ENCODE results near the gene THUMPD3.

The THUMPD3 gene

DNA sequence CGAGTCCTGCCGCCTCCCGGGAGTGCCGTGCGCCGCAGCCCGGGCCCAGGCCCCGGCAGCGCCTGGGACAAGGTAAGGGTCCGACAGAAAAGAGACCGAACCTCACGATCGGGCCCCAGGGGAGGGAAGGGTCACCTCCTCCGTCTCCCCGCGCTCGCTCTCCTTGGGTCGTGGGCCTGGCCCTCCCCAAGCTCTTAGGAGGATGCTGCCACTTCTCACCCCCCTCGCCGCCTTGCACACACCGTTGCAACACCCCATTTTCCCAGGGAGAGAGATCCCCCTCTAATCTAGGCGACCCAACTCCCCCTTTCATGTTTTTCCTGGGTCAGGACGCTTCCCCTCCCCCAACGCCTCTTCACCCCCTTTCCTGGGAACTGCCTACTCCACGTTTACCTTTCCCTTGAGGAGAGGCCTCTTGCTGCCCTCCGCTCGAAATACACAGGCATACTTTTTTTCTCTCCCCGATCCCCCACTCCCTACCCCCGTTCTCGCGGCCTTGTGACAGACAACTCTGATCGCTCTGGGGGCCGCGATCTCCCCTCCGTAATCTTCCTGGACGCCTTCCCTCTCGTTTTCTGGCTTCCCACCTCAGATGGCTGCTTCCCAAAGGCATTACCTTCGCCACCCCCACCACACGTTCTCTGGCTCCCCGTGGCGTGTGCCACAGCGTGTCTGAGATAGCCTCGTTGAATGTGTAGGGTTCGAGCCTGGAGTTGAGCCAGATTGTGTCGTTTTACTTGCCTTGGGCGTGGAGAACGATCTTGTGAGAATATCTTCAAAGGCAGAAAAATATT, 35.2 kb downstream of the THUMPD3 start:
- peak; percentile 66 for DNase-seq

DNA sequence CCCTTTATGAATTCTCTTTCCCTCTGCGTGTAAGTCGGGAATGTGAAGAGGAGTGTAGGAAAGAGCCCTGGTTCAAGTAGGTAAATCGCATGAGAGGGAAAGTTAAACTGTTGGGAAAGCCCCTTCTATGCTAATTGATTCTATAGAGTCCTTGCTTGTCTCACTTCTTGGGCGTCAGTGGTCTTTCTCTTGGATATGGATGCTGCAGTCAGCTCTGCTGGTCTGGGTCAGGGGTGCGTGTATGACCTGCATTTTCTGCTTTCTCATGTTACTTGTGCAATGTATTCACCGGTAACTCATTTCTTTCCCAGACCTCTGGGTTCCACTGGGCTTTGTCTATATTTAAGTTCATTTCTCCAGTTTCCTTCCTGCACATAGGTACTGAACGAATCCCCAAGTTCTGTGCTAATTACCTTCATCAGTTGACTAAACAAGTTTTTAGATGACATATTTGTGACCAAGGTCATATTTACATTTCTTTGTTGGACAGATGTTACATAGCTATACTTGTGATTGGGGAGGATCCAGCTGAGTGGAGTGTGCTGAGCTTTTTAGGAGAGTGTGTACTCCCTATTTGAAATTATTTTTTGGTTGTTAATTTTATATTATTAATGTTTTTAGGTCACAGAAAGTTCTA, 36.0 kb downstream of the THUMPD3 start:
- no peak for DNase-seq

DNA sequence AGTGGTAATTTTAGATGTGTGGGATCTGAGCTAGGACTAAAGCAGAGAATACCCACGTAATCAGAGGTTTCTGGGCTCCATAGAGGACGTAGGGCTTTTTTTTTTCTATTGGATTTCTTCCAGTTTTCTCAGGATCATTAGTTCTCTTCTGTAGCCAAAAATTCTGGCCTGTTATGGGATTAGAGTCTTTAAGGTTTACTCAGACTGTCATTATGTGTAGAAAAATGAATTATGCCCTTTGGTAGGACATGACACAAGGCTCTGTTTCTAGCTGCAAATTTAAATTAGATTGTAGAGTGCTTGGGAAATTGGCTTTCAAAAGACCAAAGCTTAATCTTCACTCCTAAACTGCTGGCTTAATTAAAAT, 36.5 kb downstream of the THUMPD3 start:
- peak; percentile 41 for DNase-seq

DNA sequence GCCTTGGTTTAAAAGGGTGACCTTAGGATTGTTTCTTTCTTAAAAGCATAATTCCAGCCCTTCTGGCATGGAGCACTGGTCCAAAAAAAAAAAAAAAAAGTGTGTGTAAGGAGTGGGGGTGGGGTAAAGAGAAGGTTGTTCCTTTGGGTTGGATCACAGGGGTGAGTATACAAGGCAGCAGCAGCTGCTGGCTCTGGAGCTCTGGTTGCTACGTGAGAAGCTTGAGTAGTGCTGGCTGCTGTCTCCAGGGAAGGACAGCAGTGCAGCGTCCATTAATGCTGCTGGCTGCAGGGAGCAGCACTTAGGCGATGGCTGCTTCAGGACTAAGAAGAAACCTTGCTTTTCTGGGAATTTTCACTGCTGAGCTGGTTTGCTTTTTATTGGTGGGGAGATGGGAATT, 36.9 kb downstream of the THUMPD3 start:
- peak; percentile 96 for DNase-seq

DNA sequence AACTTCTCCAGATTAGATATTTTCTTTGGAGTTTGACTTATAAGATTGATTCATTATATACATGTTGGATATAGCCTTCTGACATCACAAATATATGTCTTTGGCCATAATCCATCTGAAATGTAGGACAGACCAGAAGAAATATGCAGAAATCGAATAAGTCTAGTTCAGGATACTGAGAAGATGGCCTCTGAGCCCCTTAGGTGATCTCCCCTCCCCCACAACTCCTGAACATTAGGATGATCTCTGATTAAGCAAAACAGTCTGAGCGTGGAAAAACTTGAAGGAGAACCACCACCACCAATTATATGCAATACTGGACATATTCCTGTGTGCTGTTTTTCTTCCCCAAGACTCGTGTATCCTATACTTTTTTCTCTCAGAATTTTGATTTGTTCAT, 37.8 kb downstream of the THUMPD3 start:
- peak; percentile 12 for DNase-seq

DNA sequence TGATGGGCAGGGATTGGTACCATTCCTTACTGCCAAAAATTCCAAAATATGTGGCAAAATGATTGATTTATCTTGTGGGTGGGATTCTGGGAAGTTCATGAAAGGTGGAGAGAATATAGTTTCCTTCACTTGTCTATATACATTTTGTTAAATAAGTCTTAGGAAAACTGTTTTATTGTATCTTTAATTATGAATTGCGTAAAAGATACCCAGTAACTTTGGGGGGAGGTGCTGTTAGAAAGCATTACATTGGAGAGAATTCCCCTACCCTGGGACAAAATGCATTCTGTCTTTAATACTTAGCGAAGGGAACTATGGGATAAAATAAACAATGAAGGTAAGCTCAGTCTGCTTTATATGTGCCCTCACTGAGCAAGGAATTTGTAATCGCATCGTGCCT, 39.1 kb downstream of the THUMPD3 start:
- no peak for DNase-seq

DNA sequence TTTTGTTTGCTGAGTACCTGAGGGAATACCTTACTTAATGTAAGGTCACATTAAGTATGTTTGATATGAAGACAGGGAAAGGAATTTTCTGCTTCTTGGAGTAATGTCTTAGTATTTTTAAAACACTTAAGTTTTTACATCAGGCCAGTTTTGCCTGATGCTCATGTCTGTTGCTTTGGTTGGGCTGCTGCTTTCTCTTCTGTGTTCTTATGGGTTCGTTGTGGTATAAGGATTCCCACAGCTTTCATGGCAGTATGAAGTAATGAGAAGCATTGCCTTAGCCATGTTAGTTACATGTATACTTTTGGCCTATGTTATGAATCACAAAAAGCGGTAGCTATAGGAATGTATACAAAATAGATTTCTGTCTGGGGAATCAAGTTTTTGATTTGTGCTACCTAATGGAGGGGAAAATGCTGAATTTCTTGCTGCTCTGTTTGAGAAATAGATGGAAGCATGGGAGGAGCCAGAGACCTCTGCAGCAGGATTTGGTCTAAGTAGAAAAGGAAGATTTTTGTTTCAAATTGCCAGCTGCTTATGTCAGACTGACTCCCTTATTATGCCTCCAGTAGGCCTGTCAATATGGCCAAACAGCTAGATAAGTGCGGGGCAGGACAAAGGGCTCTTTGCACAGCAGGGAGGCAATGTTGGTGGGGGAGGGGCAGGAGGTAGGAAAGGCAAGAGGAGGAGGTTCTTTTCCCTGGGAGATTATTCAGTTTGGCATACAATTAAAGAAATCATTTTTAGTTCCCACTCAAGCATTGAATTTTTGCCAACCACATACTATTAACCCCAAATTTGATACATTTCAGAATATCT, 39.8 kb downstream of the THUMPD3 start:
- DNase-seq, result peak; percentile 89

DNA sequence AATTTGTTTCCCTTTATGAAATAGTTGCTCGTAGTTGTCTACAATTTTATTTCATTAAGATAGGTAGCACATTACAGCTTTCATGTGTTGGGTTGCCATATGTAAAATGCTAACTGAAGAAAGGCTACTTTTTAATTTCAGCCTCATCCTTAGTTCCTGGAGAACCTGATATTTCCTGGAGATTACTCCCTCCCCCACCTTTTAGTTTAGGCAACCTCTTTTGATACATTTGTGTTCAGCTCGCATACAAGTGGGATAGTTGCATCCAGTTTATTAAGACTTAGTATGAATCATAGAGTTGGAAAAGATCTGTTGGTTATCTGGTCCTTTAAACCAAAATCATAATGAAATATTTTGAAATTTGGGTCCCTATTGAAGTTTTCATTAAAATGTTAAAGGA, 40.6 kb downstream of the THUMPD3 start:
- peak; percentile 13 for DNase-seq

DNA sequence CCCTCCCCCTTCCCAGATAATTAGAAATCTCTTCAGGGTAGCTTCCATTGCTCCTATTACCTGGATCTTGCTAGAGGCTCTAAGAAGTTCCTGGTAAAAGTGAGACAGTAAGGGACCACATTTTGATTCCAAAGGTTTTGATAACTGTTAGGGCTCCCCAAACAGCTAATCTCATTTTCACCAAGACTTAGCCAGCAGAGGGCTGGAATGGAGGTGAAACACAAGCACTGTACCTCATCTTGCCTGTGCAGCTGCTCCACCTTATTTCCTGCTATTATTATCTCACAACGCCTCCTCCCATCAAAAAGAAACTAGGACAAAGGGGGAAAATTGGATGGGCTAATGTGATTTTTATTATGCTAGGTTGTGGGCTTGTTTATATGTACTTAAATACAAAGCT, 41.8 kb downstream of the THUMPD3 start:
- DNase-seq, result no peak

DNA sequence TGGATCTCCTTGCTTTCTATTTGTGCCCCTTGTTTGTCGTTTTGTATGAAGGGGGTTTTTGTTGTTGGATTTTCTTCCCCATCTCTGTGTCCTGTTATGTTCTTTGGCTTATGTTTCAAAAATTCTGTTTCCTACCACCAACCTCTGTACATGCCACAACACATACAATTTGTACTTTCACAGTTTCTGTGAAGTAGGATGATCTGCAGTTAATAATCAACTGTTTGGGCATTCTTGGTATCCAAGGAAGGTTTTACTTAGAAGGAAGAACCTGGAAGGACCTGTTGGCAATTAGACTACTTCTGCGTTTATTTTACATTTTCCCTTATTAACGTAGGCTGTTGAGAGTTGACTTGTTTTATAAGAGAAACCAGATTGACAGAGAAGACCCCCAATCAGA, 42.9 kb downstream of the THUMPD3 start:
- no peak for DNase-seq

DNA sequence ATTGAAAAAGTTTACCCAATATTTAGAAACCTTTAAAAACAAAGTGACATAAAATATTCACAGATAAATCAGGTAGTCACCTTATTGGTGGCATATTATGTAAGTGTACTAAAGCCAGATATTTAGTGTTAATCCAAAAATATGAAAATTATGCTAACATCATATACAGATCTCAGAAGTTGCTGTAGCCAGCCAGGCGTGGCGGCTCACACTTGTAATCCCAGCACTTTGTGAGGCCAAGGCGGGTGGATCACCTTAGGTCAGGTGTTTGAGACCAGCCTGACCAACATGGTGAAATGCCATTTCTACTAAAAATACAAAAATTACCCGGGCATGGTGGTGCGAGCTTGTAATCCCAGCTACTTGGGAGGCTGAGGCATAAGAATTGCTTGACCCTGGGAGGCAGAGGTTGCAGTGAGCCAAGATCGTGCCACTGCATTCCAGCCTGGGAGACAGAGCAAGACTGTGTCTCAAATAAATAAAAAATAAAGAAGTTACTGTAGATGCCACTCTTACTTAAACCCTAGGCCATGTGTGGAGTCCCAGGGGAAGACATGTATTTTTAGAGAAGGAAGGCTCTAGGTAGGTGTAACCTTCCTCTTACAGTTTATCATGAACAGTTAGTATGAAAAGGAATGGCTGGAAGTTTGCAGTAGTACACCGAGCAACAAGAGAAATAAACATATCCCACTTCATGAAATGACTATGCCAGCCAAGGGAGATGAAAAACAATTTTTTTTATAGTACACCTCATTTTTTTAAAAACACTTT, 44.2 kb downstream of the THUMPD3 start:
- no peak for DNase-seq

DNA sequence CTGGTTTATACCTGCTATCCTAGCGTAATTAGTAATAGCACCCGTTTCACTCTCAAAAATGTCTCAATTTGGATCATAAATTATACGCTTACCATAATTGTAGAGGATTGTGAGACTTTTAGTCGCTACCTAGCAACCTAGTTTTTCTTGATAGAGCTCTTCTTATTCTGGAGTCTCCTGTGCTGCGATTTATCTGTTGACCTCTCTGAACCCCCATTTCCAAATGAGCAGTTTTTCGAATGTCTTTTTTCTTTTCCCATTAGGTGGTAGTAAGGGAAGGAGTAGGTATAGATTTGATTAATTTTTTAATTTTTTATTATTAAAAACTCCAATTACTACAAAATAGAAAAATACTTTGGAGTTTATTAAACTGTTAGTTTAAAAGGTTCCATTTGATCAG, 45.2 kb downstream of the THUMPD3 start:
- DNase-seq, result no peak

DNA sequence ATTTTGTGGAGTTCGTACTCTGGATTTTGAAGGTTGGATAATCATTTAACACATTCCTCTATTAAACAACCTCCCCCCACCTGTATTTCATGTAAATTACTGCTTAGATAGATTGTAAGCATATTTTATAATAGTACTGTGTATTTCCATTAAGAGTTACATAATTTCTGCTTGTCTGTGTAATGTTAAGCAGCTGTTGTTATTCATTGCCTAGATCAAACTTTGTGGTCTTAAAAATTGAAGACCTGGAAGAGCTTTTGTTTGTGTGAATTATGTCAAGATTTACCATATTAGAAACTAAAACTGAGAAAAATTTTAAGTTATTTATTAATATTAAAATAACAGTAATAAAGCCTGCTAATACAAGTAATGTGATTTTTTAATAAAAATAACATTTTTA, 45.7 kb downstream of the THUMPD3 start:
- DNase-seq, result no peak

DNA sequence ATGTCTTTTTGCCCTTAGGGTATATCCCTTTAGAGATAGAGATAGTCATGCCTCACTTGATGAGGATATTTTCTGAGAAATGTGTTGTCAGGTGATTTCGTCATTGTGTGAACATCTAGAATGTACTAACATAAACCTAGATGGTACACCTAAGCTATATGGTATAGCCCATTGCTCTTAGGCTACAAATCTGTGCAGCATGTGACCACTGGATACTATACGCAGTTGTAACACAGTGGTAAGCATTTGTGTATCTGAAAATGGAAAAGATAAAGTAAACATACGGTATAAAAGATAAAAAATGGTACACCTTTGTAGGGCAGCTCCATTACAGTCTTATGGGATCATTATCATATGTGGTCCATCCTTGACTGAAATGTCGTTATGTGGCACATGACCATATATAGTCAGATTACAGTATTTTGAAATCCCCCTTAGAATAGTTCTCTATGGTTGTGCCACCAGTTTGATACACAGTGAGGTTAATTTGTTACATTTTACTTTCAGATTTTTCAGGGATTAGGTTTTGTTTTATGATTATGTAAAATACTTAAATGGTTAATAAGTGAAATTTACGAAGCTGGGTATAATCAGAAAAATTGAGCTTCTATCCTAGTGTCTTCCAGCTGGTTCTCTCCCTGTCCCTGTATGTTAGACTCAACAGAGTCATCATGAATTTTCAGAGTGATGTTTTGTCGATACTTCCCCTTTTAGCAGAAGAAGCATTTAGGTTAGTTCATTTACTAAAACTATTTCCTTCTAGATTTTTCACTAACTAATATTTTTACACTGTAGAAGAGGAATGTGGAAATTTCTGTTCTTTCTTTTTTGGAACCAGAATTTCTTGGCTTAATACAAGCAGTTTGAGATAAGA, 47.4 kb downstream of the THUMPD3 start:
- DNase-seq, result no peak

DNA sequence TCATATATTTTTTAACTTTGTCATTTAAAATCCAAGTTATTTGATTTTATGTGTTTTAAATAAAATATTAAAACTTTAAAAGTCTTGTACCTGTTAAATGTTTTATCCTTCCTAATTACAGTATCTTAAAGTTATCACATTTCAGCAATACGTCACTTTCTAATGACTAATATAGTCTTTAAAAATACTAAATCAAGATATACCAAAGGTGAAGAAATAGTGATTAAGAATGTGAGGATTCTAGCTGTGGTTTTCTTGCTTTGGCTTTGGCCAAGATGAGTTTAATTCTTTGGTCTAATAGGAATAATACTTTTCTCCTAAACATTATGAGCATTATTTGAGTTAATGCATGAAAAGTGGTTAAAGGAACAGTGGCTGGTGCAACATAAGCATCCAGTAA, 48.4 kb downstream of the THUMPD3 start:
- no peak for DNase-seq

DNA sequence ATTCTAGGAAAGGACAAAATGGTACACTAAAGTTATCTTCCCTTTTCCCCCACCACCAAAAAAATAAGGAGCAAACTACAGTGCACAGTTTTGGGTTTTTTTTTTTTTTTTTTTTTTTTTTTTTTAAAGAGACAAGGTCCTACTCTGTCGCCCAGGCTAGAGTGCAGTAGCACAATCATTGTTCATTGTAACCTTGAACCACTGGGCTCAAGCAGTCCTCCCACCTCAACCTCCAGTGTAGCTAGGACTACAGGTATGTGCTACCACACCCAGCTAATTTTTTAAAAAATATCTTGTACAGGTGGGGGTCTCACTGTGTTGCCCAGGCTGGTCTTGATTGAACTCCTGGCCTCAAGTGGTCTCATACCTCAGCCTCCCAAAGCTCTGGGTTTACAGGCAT, 49.4 kb downstream of the THUMPD3 start:
- no peak for DNase-seq

DNA sequence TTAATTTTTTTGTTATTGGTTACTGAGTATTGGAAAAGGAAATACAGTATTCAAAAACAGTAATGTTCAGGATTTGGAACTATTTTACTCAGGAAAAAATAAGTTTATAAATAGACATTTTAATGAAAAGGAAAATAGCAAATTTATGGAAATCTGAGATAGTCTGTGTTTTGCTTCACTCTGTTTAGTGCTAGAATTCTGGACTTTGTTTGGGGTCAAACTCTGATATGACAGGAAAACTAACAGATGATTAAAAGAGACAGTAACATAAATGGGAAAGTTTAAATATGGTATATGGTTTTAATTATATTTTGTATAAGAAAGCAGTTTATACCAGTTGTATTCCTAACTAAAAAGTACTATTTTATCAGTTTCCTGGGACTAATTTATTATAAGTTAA, 52.0 kb downstream of the THUMPD3 start:
- DNase-seq, result no peak

DNA sequence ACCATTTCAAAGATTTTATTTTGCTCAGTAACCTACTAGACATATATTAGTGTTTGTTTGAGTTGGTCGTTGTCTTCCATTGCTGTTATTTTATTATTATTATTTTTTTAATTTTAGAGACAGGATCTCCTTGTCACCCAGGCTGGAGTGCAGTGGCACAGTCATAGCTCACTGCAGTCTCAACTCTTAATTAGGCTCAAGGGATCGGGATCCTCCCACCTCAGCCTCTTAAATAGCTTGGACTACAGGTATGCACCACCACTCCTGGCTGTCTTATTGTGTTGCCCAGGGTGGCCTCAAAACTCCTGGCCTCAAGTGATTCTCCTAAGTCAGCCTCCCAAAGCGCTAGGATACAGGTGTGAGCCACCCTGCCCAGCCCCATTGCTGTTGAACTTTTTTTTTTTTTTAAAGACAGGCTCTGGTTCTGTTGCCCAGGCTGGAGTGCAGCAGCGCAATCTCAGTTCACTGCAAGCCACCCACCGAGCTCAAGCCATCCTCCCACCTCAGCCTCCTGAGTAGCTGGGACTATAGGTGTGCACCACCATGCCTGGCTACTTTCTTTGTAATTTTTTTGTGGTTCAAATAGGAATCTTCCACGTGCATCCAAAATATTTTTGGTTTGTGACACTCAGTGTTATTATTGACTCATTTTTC, 52.8 kb downstream of the THUMPD3 start:
- DNase-seq, result no peak

DNA sequence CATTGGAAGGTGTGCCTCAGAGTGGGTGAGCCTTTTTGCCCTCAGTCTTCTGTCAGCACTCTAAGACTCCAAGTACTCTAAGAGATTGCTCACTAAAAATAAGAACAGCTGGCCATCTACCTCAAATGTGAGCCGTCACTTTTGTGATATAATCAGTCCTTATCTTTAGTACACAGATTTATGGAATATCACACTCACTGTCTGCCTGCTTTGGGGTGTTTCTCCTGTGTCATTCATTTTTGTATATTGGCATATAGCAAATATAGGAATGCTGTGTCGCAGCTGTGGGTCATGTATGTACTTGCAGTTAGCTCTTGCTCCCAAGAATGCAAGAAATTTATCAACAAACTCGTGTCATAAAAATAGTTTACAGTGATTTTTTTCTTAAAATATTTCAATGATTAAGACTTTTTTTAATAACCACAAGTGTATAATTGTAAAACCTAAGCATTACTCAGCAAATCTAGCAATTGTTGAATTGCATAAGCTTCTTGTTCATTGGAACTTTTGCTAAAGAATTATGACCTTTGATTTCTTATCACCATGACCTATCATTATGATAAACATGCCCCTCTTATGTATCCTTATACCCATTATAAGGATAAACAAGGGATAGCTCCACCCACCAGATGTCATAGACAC, 53.4 kb downstream of the THUMPD3 start:
- DNase-seq, result no peak

DNA sequence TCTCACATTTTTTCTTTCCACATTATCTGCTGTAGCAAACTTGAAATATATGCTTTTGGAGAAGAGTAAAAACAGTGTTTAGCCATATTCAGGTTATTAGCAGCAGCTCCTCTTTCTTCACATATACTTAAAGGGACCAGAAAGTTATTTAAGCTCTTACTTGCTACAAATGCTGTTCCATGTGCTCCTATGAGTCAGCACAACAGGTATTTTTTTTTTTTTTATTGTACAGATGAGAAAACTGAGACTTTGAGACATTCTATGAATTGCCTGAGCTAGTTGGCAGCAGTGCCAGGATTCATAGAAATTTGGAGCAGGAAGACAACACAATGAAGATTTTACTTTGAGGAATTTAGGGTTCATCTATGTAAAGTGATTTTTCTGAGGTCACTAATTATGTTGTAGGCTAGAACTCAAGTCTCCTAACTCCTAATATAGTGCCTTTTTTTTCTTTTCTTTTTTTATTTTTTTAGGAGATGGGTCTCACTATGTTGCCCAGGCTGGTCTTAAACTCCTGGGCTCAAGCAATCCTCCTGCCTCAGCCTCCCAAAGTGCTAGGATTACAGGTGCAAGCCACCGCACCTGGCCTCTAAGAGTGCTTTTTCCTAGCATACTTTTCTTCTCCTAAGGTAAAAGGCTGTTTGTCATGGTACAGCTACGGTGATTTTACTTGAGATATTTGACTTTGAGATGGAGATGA, 58.1 kb downstream of the THUMPD3 start:
- no peak for DNase-seq

Measured in NCI-H2029 (cell line).